Peyer's patch (tissue), 4 donors: Measurements from ENCODE around the gene HAVCR2.

Experiments
- CTCF ChIP-seq, 6 experiments: fragments of 450-650 bp in 4 of 6; fragments of 200-600 bp in 2 of 6; sonication (generic) in 1 of 6; IDR thresholded peaks; one replicate each; pipeline ENCODE4 v1.5.1; 2017 to 2019; ENCODE audit warnings: antibody characterized with exemption in 6 of 6, mild to moderate bottlenecking in 3 of 6, moderate library complexity in 1 of 6
- POLR2A ChIP-seq, 2 donors: fragments of 450-650 bp; IDR thresholded peaks; one replicate each; pipeline ENCODE4 v1.5.1; 2017; ENCODE audit warnings: antibody characterized with exemption in 2 of 2, mild to moderate bottlenecking in 2 of 2, moderate library complexity in 2 of 2

GRCh38 chr5:157059093-157059539 lies 49.7 kb downstream of the HAVCR2 start, which contains the start of gene HAVCR1:
- TF ChIP-seq POLR2A (IDR thresholded peaks at IDR 0.05), result no peak
- TF ChIP-seq CTCF (IDR thresholded peaks at IDR 0.05), result no peak
